Measurements from ENCODE around the gene RAB9B. TPM values are rescaled to one million over a fixed set of nuclear protein-coding genes. Genes with fewer than 3 reads are reported as not detected.

The RAB9B gene
- polyA plus RNA-seq, 1 of the 3 experiments (the other 2 are of a cell fraction), result 0.64 TPM

- Histone ChIP-seq H3K4me1 (ENCODE audit: control insufficient read depth in 1 of 2, insufficient read depth in 2 of 2, low read depth in 1 of 2, low read length in 1 of 2) (peaks cover 0 to 14% of the 10 kb centered on the region in 2 experiments; a peak in 1 of 4 replicates), H2AFZ (ENCODE audit: low read depth) (no peak overlapping the region), H3K9ac (no peak overlapping the region), H4K20me1 (ENCODE audit: insufficient read depth) (no peaks in the 10 kb centered on the region), H3K9me3 (no peaks in the 10 kb centered on the region), H3K27me3 (ENCODE audit: insufficient read depth) (no peaks in the 10 kb centered on the region; the same call in 1 of the 2 replicates), H3K9me2 (no peaks in the 10 kb centered on the region), H3K4me2 (no peak overlapping the region), H3K79me2 (ENCODE audit: insufficient read depth) (no peaks in the 10 kb centered on the region), H3K4me3 (ENCODE audit: low read depth in 2 of 2, low read length in 1 of 2) (no peak overlapping the region), H3F3A (replicated peaks; ENCODE audit: insufficient read depth) (no peaks in the 10 kb centered on the region), H3K36me3 (replicated peaks in 1 of 2; ENCODE audit: control insufficient read depth in 1 of 2, insufficient read depth in 2 of 2, low read length in 1 of 2) (no peaks in the 10 kb centered on the region), H3K27ac (ENCODE audit: low read depth in 2 of 2, low read length in 1 of 2) (no peak overlapping the region)
- CTCF ChIA-PET, result interaction anchor here (0.8 to 1.7 kb wide), 3 partner anchors 8 to 62 kb away, joined by 3 to 7 read pairs (median 5); no protein-coding TSS in a partner anchor
- POLR2A ChIA-PET, result no interaction called here
- no peak for DNase-seq
- no peak for TF ChIP-seq ZBTB33 (IDR thresholded peaks at IDR 0.05; ENCODE audit: borderline replicate concordance, low read depth)
- TF ChIP-seq TAF1 (IDR thresholded peaks at IDR 0.05; ENCODE audit: borderline replicate concordance, low read depth, low read length), result no peak
- TF ChIP-seq SMC3 (IDR thresholded peaks at IDR 0.05; ENCODE audit: low read depth, low read length), result no peak
- no peak for TF ChIP-seq GABPA (IDR thresholded peaks at IDR 0.05; ENCODE audit: low read depth)
- TF ChIP-seq EZH2phosphoT487 (IDR thresholded peaks at IDR 0.05; ENCODE audit: borderline replicate concordance, low read depth), result no peak
- no peak for TF ChIP-seq RAD21 (IDR thresholded peaks at IDR 0.05; ENCODE audit: low read length)
- TF ChIP-seq TEAD4 (IDR thresholded peaks at IDR 0.05; ENCODE audit: borderline replicate concordance, insufficient read depth), result no peak
- TF ChIP-seq MAX (IDR thresholded peaks at IDR 0.05; ENCODE audit: low read depth), result no peak
- no peak for TF ChIP-seq NFIC (IDR thresholded peaks at IDR 0.05; ENCODE audit: borderline replicate concordance)
- no peak for TF ChIP-seq PBX3 (IDR thresholded peaks at IDR 0.05)
- no peak for TF ChIP-seq RFX5 (IDR thresholded peaks at IDR 0.05; ENCODE audit: low read length)
- TF ChIP-seq FOXM1 (IDR thresholded peaks at IDR 0.05; ENCODE audit: low read depth), result no peak
- no peak for TF ChIP-seq FOXJ3 (CRISPR knock-in tag; IDR thresholded peaks at IDR 0.05)
- no peak for TF ChIP-seq USF1 (IDR thresholded peaks at IDR 0.05; ENCODE audit: borderline replicate concordance, low read depth)
- TF ChIP-seq EP300 (IDR thresholded peaks at IDR 0.05; ENCODE audit: borderline replicate concordance in 1 of 2, low read depth in 1 of 2, low read length in 1 of 2), result no peak
- 14% methylated on average over 3 of the region's 3 CpGs for WGBS (ENCODE audit: low lambda C conversion rate)
These were observed 48.9 kb downstream of the RAB9B start for GRCh38 chrX:103783196-103783595.
